ENCODE data around the gene RELB. TPM values are rescaled to one million over a fixed set of nuclear protein-coding genes. Genes with fewer than 3 reads are reported as not detected.

RELB gene
- total and polyA plus RNA-seq, 9 of the 15 experiments (the other 6 are each of a cell fraction or from before 2014, with no cell fraction given), result 0.15 to 1.1 (median 0.28) TPM; not detected in 2

DNA sequence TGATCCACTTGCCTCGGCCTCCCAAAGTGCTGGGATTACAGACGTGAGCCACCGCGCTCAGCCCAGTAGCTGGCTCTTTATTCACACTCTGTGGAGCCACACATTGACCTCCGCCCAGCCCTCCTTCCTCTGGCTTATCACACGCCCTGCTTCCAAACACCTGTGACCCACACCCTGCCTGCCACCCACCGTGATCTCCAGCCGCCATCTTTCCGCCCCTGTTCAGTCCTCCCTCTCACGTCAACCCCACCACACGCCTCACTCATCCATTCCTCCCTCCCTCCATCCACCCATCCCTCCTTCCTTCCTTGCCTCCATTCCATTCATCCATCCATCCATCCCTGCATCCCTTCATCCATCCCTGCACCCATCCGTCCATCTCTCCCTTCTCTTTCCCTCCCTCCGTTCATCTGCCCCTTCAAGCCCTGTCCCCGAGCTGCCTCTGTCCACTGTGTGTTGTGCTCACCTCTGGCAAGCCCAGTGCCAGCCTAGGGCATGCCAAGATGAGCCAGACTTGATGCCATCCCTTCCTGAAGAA, 57.4 kb downstream of the RELB start (continued):
- TF ChIP-seq, protein P1, sequence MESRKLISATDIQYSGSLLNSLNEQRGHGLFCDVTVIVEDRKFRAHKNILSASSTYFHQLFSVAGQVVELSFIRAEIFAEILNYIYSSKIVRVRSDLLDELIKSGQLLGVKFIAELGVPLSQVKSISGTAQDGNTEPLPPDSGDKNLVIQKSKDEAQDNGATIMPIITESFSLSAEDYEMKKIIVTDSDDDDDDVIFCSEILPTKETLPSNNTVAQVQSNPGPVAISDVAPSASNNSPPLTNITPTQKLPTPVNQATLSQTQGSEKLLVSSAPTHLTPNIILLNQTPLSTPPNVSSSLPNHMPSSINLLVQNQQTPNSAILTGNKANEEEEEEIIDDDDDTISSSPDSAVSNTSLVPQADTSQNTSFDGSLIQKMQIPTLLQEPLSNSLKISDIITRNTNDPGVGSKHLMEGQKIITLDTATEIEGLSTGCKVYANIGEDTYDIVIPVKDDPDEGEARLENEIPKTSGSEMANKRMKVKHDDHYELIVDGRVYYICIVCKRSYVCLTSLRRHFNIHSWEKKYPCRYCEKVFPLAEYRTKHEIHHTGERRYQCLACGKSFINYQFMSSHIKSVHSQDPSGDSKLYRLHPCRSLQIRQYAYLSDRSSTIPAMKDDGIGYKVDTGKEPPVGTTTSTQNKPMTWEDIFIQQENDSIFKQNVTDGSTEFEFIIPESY (CRISPR knock-in tag; IDR thresholded peaks at IDR 0.05), result peak; percentile 72
- TF ChIP-seq TSC22D4 (tag; IDR thresholded peaks at IDR 0.05) (peak; percentile 84; the same call in 1 of the 2 replicates), HMGN3 (IDR thresholded peaks at IDR 0.05; ENCODE audit: borderline replicate concordance, extremely low read depth, insufficient read length, low read depth, low read length) (no peak)

DNA sequence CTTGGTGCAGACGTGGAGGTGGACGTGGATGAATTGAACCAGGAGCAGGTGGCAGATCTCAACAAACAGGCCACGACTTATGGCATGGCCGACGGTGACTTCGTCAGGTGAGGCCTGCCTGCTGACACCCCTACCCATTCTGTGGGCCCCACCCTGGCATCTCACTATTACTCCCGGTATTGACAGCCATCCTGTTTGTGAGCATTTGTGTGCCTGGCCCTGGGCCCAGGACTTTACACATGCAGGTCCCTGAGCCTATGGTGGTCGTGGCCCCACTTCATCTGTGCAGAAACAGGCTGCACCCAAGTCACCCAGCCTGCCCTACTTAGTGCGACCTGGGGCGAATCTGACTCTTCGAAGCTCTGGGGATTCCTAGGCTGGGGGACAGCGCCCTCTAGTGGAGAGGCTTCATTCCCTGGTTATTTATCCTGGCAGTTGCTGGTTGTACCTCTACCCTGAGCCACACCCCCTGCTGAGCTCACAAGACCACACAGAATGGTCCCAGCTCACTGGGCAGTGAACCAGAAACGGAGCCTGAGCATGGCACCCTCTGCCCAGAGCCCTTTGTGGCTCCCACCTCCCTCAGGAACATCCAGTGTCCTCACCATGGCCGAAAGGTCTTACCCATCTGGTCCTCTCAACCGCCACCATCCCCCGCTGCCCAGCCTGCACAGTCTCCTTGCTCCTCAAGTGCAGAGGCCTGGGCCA, 58.1 kb downstream of the RELB start:
- Histone ChIP-seq H4K20me1 (replicated peaks; ENCODE audit: control insufficient read depth, insufficient read depth, low read length) (peaks cover 25% of the 10 kb centered on the region), H3K4me1 (replicated peaks in 1 of 2; ENCODE audit: control insufficient read depth in 2 of 2, insufficient read depth in 2 of 2, low read length in 2 of 2) (peaks cover 0 to 29% of the 10 kb centered on the region in 2 experiments; a peak in 2 of 5 replicates), H3K9me3 (replicated peaks; ENCODE audit: control insufficient read depth, insufficient read depth, low read depth, low read length) (no peaks in the 10 kb centered on the region), H3K4me3 (no peak overlapping the region), H3K9me1 (ENCODE audit: control insufficient read depth, insufficient read depth, low read length) (no peaks in the 10 kb centered on the region), H3K27me3 (ENCODE audit: control insufficient read depth in 2 of 2, insufficient read depth in 2 of 2, low read length in 2 of 2) (no peaks in the 10 kb centered on the region), H3K9ac (ENCODE audit: insufficient read depth in 1 of 2, low read depth in 2 of 2, low read length in 2 of 2) (no peak overlapping the region), H3K4me2 (ENCODE audit: insufficient read depth, low read length) (no peak overlapping the region), H3K79me2 (ENCODE audit: control insufficient read depth, insufficient read depth, low read length) (no peaks in the 10 kb centered on the region; the same call in 2 of the 3 replicates), H3K27ac (ENCODE audit: extremely low read depth, low read depth, low read length) (no peak overlapping the region), H3K36me3 (ENCODE audit: control insufficient read depth, insufficient read depth, low read length) (peaks cover 90% of the 10 kb centered on the region), H2AFZ (ENCODE audit: low read depth, low read length) (no peak overlapping the region)
- POLR2A ChIA-PET, result interaction anchor here (0.6 to 1.2 kb wide), 6 partner anchors 10 to 170 kb away, joined by 3 to 7 read pairs (median 4); partner anchors contain the start of genes CLASRP and GEMIN7
- 60% methylated on average over 16 of the region's 16 CpGs for WGBS (ENCODE audit: insufficient coverage, low coverage, missing lambda C conversion rate)
- CTCF ChIA-PET (ENCODE audit: low intra/inter-chr PET ratio), result interaction anchor here (1.3 to 2.0 kb wide), 2 partner anchors 71 to 156 kb away, joined by 7 to 11 read pairs; no protein-coding TSS in a partner anchor
- in situ Hi-C loops (cut with MboI) (loop anchor here (10.0 kb wide), 1 partner anchor 165 kb away; the partner anchor contains the start of gene TOMM40), intact Hi-C loops (cut with micrococcal nuclease) (loop anchor here (1.0 to 5.0 kb wide), 2 partner anchors 42 to 157 kb away; no protein-coding TSS in a partner anchor)
- FAIRE-seq (peak; percentile 93), DNase-seq (ENCODE audit: extremely low read depth in 1 of 4, low spot score in 3 of 4) (peak; percentile 71 to 88 (median 79)), ATAC-seq (peak; percentile 96)
- BruUV-seq (replicated peaks), result no TSS peak
- TF ChIP-seq, protein P2, sequence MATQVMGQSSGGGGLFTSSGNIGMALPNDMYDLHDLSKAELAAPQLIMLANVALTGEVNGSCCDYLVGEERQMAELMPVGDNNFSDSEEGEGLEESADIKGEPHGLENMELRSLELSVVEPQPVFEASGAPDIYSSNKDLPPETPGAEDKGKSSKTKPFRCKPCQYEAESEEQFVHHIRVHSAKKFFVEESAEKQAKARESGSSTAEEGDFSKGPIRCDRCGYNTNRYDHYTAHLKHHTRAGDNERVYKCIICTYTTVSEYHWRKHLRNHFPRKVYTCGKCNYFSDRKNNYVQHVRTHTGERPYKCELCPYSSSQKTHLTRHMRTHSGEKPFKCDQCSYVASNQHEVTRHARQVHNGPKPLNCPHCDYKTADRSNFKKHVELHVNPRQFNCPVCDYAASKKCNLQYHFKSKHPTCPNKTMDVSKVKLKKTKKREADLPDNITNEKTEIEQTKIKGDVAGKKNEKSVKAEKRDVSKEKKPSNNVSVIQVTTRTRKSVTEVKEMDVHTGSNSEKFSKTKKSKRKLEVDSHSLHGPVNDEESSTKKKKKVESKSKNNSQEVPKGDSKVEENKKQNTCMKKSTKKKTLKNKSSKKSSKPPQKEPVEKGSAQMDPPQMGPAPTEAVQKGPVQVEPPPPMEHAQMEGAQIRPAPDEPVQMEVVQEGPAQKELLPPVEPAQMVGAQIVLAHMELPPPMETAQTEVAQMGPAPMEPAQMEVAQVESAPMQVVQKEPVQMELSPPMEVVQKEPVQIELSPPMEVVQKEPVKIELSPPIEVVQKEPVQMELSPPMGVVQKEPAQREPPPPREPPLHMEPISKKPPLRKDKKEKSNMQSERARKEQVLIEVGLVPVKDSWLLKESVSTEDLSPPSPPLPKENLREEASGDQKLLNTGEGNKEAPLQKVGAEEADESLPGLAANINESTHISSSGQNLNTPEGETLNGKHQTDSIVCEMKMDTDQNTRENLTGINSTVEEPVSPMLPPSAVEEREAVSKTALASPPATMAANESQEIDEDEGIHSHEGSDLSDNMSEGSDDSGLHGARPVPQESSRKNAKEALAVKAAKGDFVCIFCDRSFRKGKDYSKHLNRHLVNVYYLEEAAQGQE (IDR thresholded peaks at IDR 0.05; ENCODE audit: borderline replicate concordance), result peak; percentile 72
- TF ChIP-seq, protein P2 (CRISPR knock-in tag; IDR thresholded peaks at IDR 0.05; ENCODE audit: low read depth), result no peak
- TF ChIP-seq STAG1 (CRISPR knock-in tag; IDR thresholded peaks at IDR 0.05; ENCODE audit: borderline replicate concordance) (peak; percentile 45; the same call in 1 of the 2 replicates), ATF7 (IDR thresholded peaks at IDR 0.05) (0 out of 2 replicates have a peak, but pooled peaks have one; percentile 27), ZNF717 (CRISPR knock-in tag; IDR thresholded peaks at IDR 0.05) (no peak)

Measured in K562 (cell line).